AG10803 (cell line): ENCODE data around the gene RDH5.

Experiments
- DNase-seq: peaks from one replicate; pipeline ENCODE4 v3.0.0; 2010; ENCODE audit warnings: low read depth
- H3K4me3 ChIP-seq: 2 replicates; pipeline ENCODE4 v1.5.1; 2011; ENCODE audit warnings: mild to moderate bottlenecking, low read length, control low read depth
- CTCF ChIP-seq: conservative IDR thresholded peaks from 2 replicates; pipeline ENCODE4 v1.5.1; 2011; ENCODE audit warnings: mild to moderate bottlenecking, low read length, control low read depth, inconsistent platforms

The RDH5 gene

DNA sequence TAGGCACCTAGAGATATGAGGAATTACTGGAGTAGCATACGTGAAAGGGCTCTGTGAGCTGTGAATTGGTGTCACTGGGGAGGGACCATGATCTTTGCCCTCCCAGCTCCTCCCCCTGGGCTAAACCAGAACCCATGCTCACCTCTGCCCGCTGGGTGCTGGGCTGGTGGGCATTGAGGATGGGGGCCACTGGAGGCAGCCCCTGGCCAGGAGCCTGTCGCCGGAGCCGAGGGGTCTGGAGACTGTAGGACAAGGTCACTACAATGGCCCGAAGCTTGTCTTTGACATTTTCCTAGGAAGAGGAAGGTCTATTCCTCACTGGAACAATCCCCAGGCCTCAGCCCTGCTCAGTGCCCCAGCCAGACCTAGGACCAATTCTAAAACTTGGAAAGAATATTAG is 24.1 kb upstream of the RDH5 start:
- no peak for DNase-seq
- no peak overlapping the region for H3K4me3 ChIP-seq
- no peak for TF ChIP-seq CTCF

- H3K4me3 ChIP-seq, result no peak overlapping the region
- no peak for TF ChIP-seq CTCF
- DNase-seq, result no peak
Measured at GRCh38 chr12:55696796-55697462, 23.3 kb upstream of the RDH5 start.

- no peak for DNase-seq
- no peak for TF ChIP-seq CTCF
- no peak overlapping the region for H3K4me3 ChIP-seq
Measured at GRCh38 chr12:55697686-55698085, 22.5 kb upstream of the RDH5 start.

DNA sequence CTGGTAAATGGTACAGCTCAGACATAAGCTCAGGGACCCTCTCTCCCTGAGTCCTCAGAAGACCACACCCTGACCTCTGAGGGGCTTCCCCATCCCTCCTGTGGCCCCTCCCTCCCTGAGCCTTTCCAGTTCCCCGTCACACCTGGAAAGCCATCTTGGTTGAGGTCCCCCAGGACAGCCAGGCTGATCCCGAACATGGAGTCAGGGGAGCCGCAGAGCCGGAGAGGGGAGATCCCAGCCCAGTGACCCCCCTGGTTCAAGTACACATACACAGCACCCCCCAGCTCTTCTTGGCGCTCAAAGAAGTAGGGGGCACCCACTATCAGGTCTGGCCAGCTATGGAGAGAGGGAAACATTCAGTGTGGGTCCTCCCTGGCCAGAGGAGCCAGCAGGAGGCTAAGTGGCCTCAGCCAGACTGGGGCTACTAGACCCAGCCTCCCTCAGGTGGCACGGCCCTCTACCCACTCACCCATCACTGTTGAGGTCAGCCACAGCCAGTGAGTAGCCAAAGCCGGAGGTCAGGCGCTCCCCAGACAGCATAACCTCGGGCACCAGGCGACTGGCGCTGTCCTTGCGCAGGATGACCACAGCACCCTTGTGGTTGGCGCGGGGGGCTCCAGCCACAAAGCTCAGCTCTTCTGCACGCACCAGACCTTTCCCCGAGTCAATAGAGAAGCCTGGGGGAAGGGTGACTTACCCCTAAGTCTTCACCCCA is 21.8 kb upstream of the RDH5 start:
- no peak for TF ChIP-seq CTCF
- no peak overlapping the region for H3K4me3 ChIP-seq

GRCh38 chr12:55698965-55699364 is 21.2 kb upstream of the RDH5 start:
- DNase-seq, result no peak
- H3K4me3 ChIP-seq, result no peak overlapping the region
- TF ChIP-seq CTCF, result no peak

More for the DNA sequence above, 21.8 kb upstream of the RDH5 start:
- no peak for DNase-seq

- H3K4me3 ChIP-seq, result no peak overlapping the region
- no peak for TF ChIP-seq CTCF
- no peak for DNase-seq
Measured at GRCh38 chr12:55699471-55700055, 20.6 kb upstream of the RDH5 start.
